ENCODE measurements around the gene SURF4. TPM values are rescaled to one million over a fixed set of nuclear protein-coding genes. Genes with fewer than 3 reads are reported as not detected.
A peak's percentile ranks its signal among the peaks of the same experiment; 100 is the strongest.

Gene SURF4
- total and polyA plus RNA-seq, 2 of the 13 experiments (the other 11 are each of a cell fraction or from before 2014, with no cell fraction given), result 220 to 265 TPM

- TF ChIP-seq FIP1L1 (IDR thresholded peaks at IDR 0.05; ENCODE audit: borderline replicate concordance, insufficient read depth, low read depth, low read length) (0 out of 2 replicates have a peak, but pooled peaks have one; percentile 87), ZNF883 (CRISPR knock-in tag; IDR thresholded peaks at IDR 0.05; ENCODE audit: not compliant biosample characterization) (peak; percentile 60), ZNF563 (CRISPR knock-in tag; IDR thresholded peaks at IDR 0.05) (0 out of 2 replicates have a peak, but pooled peaks have one; percentile 25), KAT2B (IDR thresholded peaks at IDR 0.05; ENCODE audit: borderline replicate concordance, low read depth, low read length) (no peak), SMYD3 (CRISPR knock-in tag; IDR thresholded peaks at IDR 0.05) (peak; percentile 24; the same call in 1 of the 2 replicates), SMAD1 (CRISPR knock-in tag; IDR thresholded peaks at IDR 0.05; ENCODE audit: borderline replicate concordance, low read depth) (no peak), TAF15 (IDR thresholded peaks at IDR 0.05; ENCODE audit: low read depth, low read length, poor library complexity, severe bottlenecking) (no peak), HOXA9 (CRISPR knock-in tag; IDR thresholded peaks at IDR 0.05; ENCODE audit: borderline replicate concordance) (peak; percentile 74), HNRNPH1 (optimal IDR thresholded peaks at IDR 0.05; ENCODE audit: low read depth, low read length) (no peak), GPBP1L1 (CRISPR knock-in tag; IDR thresholded peaks at IDR 0.05) (no peak), TCF7L2 (IDR thresholded peaks at IDR 0.05; ENCODE audit: low read depth, low read length) (no peak), ZNF230 (CRISPR knock-in tag; IDR thresholded peaks at IDR 0.05) (peak; percentile 66; the same call in 1 of the 2 replicates), REST (IDR thresholded peaks at IDR 0.05; ENCODE audit: borderline replicate concordance in 1 of 2, low read depth in 1 of 2, low read length in 2 of 2) (peak in 1 of 2 experiments; percentile 62; a peak in 2 of 4 replicates), FOSL1 (CRISPR knock-in tag; IDR thresholded peaks at IDR 0.05; ENCODE audit: borderline replicate concordance) (no peak), ZFP36L1 (CRISPR knock-in tag; IDR thresholded peaks at IDR 0.05) (no peak; the same call in 1 of the 2 replicates), ZNF432 (CRISPR knock-in tag; IDR thresholded peaks at IDR 0.05; ENCODE audit: borderline replicate concordance) (no peak), NFYB (CRISPR knock-in tag; IDR thresholded peaks at IDR 0.05) (no peak), KDM6A (CRISPR knock-in tag; IDR thresholded peaks at IDR 0.05; ENCODE audit: low read depth) (no peak), ZNF740 (CRISPR knock-in tag; IDR thresholded peaks at IDR 0.05) (peak; percentile 9; the same call in 1 of the 2 replicates), MAFG (CRISPR knock-in tag; IDR thresholded peaks at IDR 0.05) (no peak), AKAP8 (CRISPR knock-in tag; IDR thresholded peaks at IDR 0.05) (peak; percentile 35; the same call in 1 of the 2 replicates), FOXO4 (CRISPR knock-in tag; conservative IDR thresholded peaks at IDR 0.05) (no peak), MXI1 (IDR thresholded peaks at IDR 0.05; ENCODE audit: borderline replicate concordance, low read depth, low read length) (peak; percentile 67; the same call in 1 of the 3 replicates)
Measured at GRCh38 chr9:133347985-133348717, 27.7 kb downstream of the SURF4 start, which contains the start of the genes MED22 and RPL7A (continued).
